Thyroid gland (tissue), 4 donors: ENCODE measurements around the gene APBB2.

Experiments
- POLR2A ChIP-seq, 2 donors: fragments of 450-650 bp; IDR thresholded peaks; one replicate each; pipeline ENCODE4 v1.6.1; 2017; ENCODE audit warnings: antibody characterized with exemption in 2 of 2, mild to moderate bottlenecking in 2 of 2, moderate library complexity in 1 of 2
- TF ChIP-seq, protein P1 (sequence below), 6 experiments: fragments of 200-600 bp in 3 of 6; fragments of 450-650 bp in 3 of 6; sonication (generic) in 3 of 6; IDR thresholded peaks; one replicate each; pipeline ENCODE4 v1.5.1; 2016 to 2019; ENCODE audit warnings: antibody characterized with exemption in 6 of 6, mild to moderate bottlenecking in 2 of 6, inconsistent platforms in 1 of 6, moderate library complexity in 1 of 6

DNA sequence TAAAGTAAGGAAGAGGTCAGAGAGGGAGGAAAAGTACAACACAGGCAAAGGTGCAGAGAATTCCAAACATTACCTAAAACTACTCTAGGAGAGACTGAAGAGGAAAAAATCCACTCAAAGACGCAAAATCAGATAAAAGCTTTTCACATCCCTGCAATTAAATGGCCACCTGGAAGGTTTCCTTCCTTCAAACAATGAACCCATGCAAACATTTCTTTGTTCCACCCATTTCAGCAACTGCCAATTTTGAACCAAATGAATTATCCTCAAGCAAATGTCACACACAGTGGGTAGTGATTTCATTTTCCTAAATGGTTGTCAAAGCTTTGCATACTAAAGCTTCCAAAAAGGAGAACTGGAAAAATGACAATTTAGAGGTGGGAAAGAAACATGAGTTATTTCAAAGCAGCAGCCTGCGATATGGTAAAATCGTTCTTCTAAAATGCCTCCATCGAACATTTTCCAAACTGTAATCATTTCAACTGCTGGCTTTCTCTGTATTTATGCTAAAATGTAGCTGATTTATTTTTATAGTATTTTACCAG, 45.0 kb downstream of the APBB2 start:
- TF ChIP-seq, protein P1, sequence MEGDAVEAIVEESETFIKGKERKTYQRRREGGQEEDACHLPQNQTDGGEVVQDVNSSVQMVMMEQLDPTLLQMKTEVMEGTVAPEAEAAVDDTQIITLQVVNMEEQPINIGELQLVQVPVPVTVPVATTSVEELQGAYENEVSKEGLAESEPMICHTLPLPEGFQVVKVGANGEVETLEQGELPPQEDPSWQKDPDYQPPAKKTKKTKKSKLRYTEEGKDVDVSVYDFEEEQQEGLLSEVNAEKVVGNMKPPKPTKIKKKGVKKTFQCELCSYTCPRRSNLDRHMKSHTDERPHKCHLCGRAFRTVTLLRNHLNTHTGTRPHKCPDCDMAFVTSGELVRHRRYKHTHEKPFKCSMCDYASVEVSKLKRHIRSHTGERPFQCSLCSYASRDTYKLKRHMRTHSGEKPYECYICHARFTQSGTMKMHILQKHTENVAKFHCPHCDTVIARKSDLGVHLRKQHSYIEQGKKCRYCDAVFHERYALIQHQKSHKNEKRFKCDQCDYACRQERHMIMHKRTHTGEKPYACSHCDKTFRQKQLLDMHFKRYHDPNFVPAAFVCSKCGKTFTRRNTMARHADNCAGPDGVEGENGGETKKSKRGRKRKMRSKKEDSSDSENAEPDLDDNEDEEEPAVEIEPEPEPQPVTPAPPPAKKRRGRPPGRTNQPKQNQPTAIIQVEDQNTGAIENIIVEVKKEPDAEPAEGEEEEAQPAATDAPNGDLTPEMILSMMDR (IDR thresholded peaks at IDR 0.05), result no peak
- TF ChIP-seq POLR2A (IDR thresholded peaks at IDR 0.05), result no peak
